Measurements from ENCODE around the gene ZNF699.

DNA sequence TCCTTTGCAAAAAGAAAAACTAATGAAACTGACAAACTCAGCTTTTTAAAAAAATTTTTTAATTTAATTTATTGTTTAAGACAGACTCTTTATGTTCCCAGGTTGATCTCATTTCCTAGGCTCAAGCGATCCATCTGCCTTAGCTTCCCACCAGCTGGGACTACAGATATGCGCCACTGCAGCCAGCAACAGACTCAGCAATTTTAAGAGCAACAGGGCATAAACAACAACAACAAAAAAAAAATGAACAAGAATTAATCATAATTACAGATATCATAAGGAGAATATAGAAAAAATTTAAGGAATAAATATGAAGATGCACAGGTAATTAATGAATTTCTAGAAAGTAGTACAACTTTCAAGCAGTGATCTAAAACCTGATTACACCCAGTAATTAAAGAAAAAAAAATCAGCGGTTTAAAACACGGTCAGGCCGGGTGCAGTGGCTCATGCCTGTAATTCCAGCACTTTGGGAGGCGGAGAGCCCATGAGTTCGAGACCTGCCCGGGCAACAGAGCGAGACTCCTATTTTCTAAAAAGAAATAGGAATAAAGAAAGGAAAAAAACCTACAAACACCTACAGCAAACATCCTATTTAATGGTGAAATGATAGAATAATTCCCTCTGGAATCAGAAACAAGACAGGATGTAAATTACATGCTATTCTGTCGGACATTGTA lies 1.4 kb downstream of the ZNF699 start:
- TF ChIP-seq, protein P1, sequence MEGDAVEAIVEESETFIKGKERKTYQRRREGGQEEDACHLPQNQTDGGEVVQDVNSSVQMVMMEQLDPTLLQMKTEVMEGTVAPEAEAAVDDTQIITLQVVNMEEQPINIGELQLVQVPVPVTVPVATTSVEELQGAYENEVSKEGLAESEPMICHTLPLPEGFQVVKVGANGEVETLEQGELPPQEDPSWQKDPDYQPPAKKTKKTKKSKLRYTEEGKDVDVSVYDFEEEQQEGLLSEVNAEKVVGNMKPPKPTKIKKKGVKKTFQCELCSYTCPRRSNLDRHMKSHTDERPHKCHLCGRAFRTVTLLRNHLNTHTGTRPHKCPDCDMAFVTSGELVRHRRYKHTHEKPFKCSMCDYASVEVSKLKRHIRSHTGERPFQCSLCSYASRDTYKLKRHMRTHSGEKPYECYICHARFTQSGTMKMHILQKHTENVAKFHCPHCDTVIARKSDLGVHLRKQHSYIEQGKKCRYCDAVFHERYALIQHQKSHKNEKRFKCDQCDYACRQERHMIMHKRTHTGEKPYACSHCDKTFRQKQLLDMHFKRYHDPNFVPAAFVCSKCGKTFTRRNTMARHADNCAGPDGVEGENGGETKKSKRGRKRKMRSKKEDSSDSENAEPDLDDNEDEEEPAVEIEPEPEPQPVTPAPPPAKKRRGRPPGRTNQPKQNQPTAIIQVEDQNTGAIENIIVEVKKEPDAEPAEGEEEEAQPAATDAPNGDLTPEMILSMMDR (IDR thresholded peaks at IDR 0.05) = no peak
- TF ChIP-seq EZH2 (IDR thresholded peaks at IDR 0.05; ENCODE audit: borderline replicate concordance, insufficient read depth, low read depth, low read length, poor library complexity, severe bottlenecking) = no peak
